Stimulated activated naive CD8-positive, alpha-beta T cell treated with anti-CD3 and anti-CD28 coated beads, Interleukin-15, Interleukin-2, amounts not matched to agents 100 ng/mL and 50 ng/mL, for 24 hours (primary cell): ENCODE data around the gene UBALD1.

ENCODE experiments used
- H3K27ac Mint-ChIP-seq: one replicate; pipeline ENCODE4 v1.8.0; 2021; ENCODE audit warnings: mild to moderate bottlenecking, mixed read lengths
- H3K27me3 Mint-ChIP-seq: one replicate; pipeline ENCODE4 v1.8.0; 2021; ENCODE audit warnings: mixed read lengths
- H3K36me3 Mint-ChIP-seq: one replicate; pipeline ENCODE4 v1.8.0; 2021; ENCODE audit warnings: low read depth, mixed read lengths
- H3K4me1 Mint-ChIP-seq: one replicate; pipeline ENCODE4 v1.8.0; 2021; ENCODE audit warnings: low read depth, mixed read lengths
- H3K4me3 Mint-ChIP-seq: one replicate; pipeline ENCODE4 v1.8.0; 2021; ENCODE audit warnings: mild to moderate bottlenecking, mixed read lengths
- H3K9me3 Mint-ChIP-seq: one replicate; pipeline ENCODE4 v1.8.0; 2021; ENCODE audit warnings: mixed read lengths

UBALD1 gene

GRCh38 chr16:4601036-4601863 is 13.4 kb downstream of the UBALD1 start:
- Mint-ChIP-seq H3K9me3 (no peaks in the 10 kb centered on the region), H3K36me3 (no peaks in the 10 kb centered on the region), H3K4me3 (no peak overlapping the region), H3K4me1 (no peaks in the 10 kb centered on the region), H3K27ac (no peak overlapping the region), H3K27me3 (peaks cover 4% of the 10 kb centered on the region)

- Mint-ChIP-seq H3K9me3 (no peaks in the 10 kb centered on the region), H3K4me1 (no peaks in the 10 kb centered on the region), H3K36me3 (no peaks in the 10 kb centered on the region), H3K27ac (no peak overlapping the region), H3K27me3 (peaks cover 4% of the 10 kb centered on the region), H3K4me3 (no peak overlapping the region)
Measured at GRCh38 chr16:4599545-4599944, 15.1 kb downstream of the UBALD1 start.

- peaks cover 4% of the 10 kb centered on the region for H3K27me3 Mint-ChIP-seq
- no peaks in the 10 kb centered on the region for H3K9me3 Mint-ChIP-seq
- no peak overlapping the region for H3K27ac Mint-ChIP-seq
- H3K36me3 Mint-ChIP-seq, result no peaks in the 10 kb centered on the region
- no peak overlapping the region for H3K4me3 Mint-ChIP-seq
- no peaks in the 10 kb centered on the region for H3K4me1 Mint-ChIP-seq
Measured at GRCh38 chr16:4599037-4599436, 15.7 kb downstream of the UBALD1 start.

- Mint-ChIP-seq H3K36me3 (no peaks in the 10 kb centered on the region), H3K4me1 (no peaks in the 10 kb centered on the region), H3K9me3 (no peaks in the 10 kb centered on the region), H3K27me3 (peaks cover 4% of the 10 kb centered on the region), H3K27ac (no peak overlapping the region), H3K4me3 (no peak overlapping the region)
Measured at GRCh38 chr16:4597174-4597573, 17.5 kb downstream of the UBALD1 start.

GRCh38 chr16:4594433-4595410 is 20.0 kb downstream of the UBALD1 start:
- no peaks in the 10 kb centered on the region for H3K9me3 Mint-ChIP-seq
- H3K36me3 Mint-ChIP-seq, result no peaks in the 10 kb centered on the region
- no peak overlapping the region for H3K27ac Mint-ChIP-seq
- H3K27me3 Mint-ChIP-seq, result no peaks in the 10 kb centered on the region
- no peaks in the 10 kb centered on the region for H3K4me1 Mint-ChIP-seq
- no peak overlapping the region for H3K4me3 Mint-ChIP-seq

GRCh38 chr16:4593086-4593485 is 21.6 kb downstream of the UBALD1 start:
- Mint-ChIP-seq H3K27ac (no peak overlapping the region), H3K27me3 (no peaks in the 10 kb centered on the region), H3K4me3 (no peak overlapping the region), H3K36me3 (no peaks in the 10 kb centered on the region), H3K4me1 (no peaks in the 10 kb centered on the region), H3K9me3 (no peaks in the 10 kb centered on the region)

GRCh38 chr16:4591706-4592470 is 22.8 kb downstream of the UBALD1 start:
- Mint-ChIP-seq H3K27ac (no peak overlapping the region), H3K9me3 (no peaks in the 10 kb centered on the region), H3K4me3 (no peak overlapping the region), H3K4me1 (no peaks in the 10 kb centered on the region), H3K36me3 (no peaks in the 10 kb centered on the region), H3K27me3 (no peaks in the 10 kb centered on the region)

GRCh38 chr16:4591191-4591590 is 23.5 kb downstream of the UBALD1 start:
- H3K4me3 Mint-ChIP-seq, result no peak overlapping the region
- H3K27me3 Mint-ChIP-seq, result no peaks in the 10 kb centered on the region
- no peak overlapping the region for H3K27ac Mint-ChIP-seq
- no peaks in the 10 kb centered on the region for H3K4me1 Mint-ChIP-seq
- H3K36me3 Mint-ChIP-seq, result no peaks in the 10 kb centered on the region
- H3K9me3 Mint-ChIP-seq, result no peaks in the 10 kb centered on the region

- Mint-ChIP-seq H3K4me3 (no peak overlapping the region), H3K27me3 (peaks cover 5% of the 10 kb centered on the region), H3K36me3 (no peaks in the 10 kb centered on the region), H3K9me3 (no peaks in the 10 kb centered on the region), H3K27ac (no peak overlapping the region), H3K4me1 (no peaks in the 10 kb centered on the region)
Measured at GRCh38 chr16:4588961-4589360, 25.7 kb downstream of the UBALD1 start.

- H3K36me3 Mint-ChIP-seq, result no peaks in the 10 kb centered on the region
- no peak overlapping the region for H3K27ac Mint-ChIP-seq
- no peak overlapping the region for H3K4me3 Mint-ChIP-seq
Measured at GRCh38 chr16:4588386-4588785, 26.3 kb downstream of the UBALD1 start.

GRCh38 chr16:4586291-4586690 is 28.4 kb downstream of the UBALD1 start:
- Mint-ChIP-seq H3K27me3 (peaks cover 5% of the 10 kb centered on the region), H3K27ac (no peak overlapping the region), H3K4me1 (no peaks in the 10 kb centered on the region), H3K9me3 (no peaks in the 10 kb centered on the region), H3K36me3 (no peaks in the 10 kb centered on the region), H3K4me3 (no peak overlapping the region)

More at GRCh38 chr16:4588386-4588785, 26.3 kb downstream of the UBALD1 start:
- Mint-ChIP-seq H3K27me3 (peaks cover 5% of the 10 kb centered on the region), H3K4me1 (no peaks in the 10 kb centered on the region), H3K9me3 (no peaks in the 10 kb centered on the region)

GRCh38 chr16:4583906-4584305 is 30.8 kb downstream of the UBALD1 start:
- Mint-ChIP-seq H3K4me1 (no peaks in the 10 kb centered on the region), H3K27ac (no peak overlapping the region), H3K27me3 (peaks cover 5% of the 10 kb centered on the region), H3K4me3 (no peak overlapping the region), H3K36me3 (no peaks in the 10 kb centered on the region), H3K9me3 (no peaks in the 10 kb centered on the region)

GRCh38 chr16:4580250-4580649 is 34.4 kb downstream of the UBALD1 start:
- no peaks in the 10 kb centered on the region for H3K27me3 Mint-ChIP-seq
- H3K9me3 Mint-ChIP-seq, result no peaks in the 10 kb centered on the region
- no peaks in the 10 kb centered on the region for H3K36me3 Mint-ChIP-seq

GRCh38 chr16:4578961-4579530 is 35.6 kb downstream of the UBALD1 start:
- H3K27ac Mint-ChIP-seq, result no peak overlapping the region

More at GRCh38 chr16:4580250-4580649, 34.4 kb downstream of the UBALD1 start:
- Mint-ChIP-seq H3K4me3 (no peak overlapping the region), H3K27ac (no peak overlapping the region), H3K4me1 (no peaks in the 10 kb centered on the region)

More at GRCh38 chr16:4578961-4579530, 35.6 kb downstream of the UBALD1 start:
- H3K9me3 Mint-ChIP-seq, result no peaks in the 10 kb centered on the region
- no peaks in the 10 kb centered on the region for H3K27me3 Mint-ChIP-seq
- H3K36me3 Mint-ChIP-seq, result no peaks in the 10 kb centered on the region
- H3K4me1 Mint-ChIP-seq, result no peaks in the 10 kb centered on the region
- no peak overlapping the region for H3K4me3 Mint-ChIP-seq
